Fibroblast of lung (primary cell): ENCODE measurements around the gene MYO3B. TPM values are rescaled to one million over a fixed set of nuclear protein-coding genes. Genes with fewer than 3 reads are reported as not detected.

Experiments used
- DNase-seq, 2 donors: peaks; one replicate each; pipeline versions ENCODE4 v3.0.0 to v3.0.0-alpha.2; 2010; ENCODE audit warnings: low read depth in 2 of 2
- H2AFZ ChIP-seq: 2 replicates; pipeline ENCODE4 v1.5.1; 2012; ENCODE audit warnings: low read length, control low read depth, inconsistent platforms
- H3K27ac ChIP-seq: 2 replicates; pipeline ENCODE4 v1.5.1; 2011; ENCODE audit warnings: low read length, control low read depth; ENCODE audit not compliant: insufficient read depth
- H3K27me3 ChIP-seq: 2 replicates; pipeline ENCODE4 v1.5.1; 2011; ENCODE audit warnings: mild to moderate bottlenecking, low read length; ENCODE audit not compliant: control insufficient read depth, insufficient read depth
- H3K36me3 ChIP-seq: 2 replicates; pipeline ENCODE4 v1.5.1; 2011; ENCODE audit warnings: low read length; ENCODE audit not compliant: control insufficient read depth, insufficient read depth
- H3K4me1 ChIP-seq: 2 replicates; pipeline ENCODE4 v1.5.1; 2011; ENCODE audit warnings: low read length; ENCODE audit not compliant: control insufficient read depth, insufficient read depth; ENCODE audit errors: extremely low read depth
- H3K4me2 ChIP-seq: 2 replicates; pipeline ENCODE4 v1.5.1; 2011; ENCODE audit warnings: low read length, control low read depth; ENCODE audit not compliant: insufficient read depth; ENCODE audit errors: extremely low read depth
- H3K4me3 ChIP-seq, 4 experiments: fragments of 200-600 bp in 1 of 4; sonication (generic) in 1 of 4; replicated peaks in 1 of 4; 2 replicates each; pipeline ENCODE4 v1.5.1; 2011 to 2016; ENCODE audit warnings: low read length in 4 of 4, low read depth in 3 of 4, mild to moderate bottlenecking in 3 of 4, control low read depth in 2 of 4, inconsistent platforms in 1 of 4, mixed read lengths in 1 of 4; ENCODE audit not compliant: insufficient read depth in 1 of 4; ENCODE audit errors: control extremely low read depth in 1 of 4
- H3K79me2 ChIP-seq: 2 replicates; pipeline ENCODE4 v1.5.1; 2012; ENCODE audit warnings: mild to moderate bottlenecking, low read length, inconsistent platforms; ENCODE audit not compliant: control insufficient read depth, insufficient read depth
- H3K9ac ChIP-seq: 2 replicates; pipeline ENCODE4 v1.5.1; 2011; ENCODE audit warnings: mild to moderate bottlenecking, low read length, control low read depth; ENCODE audit not compliant: insufficient read depth
- H3K9me3 ChIP-seq: 2 replicates; pipeline ENCODE4 v1.5.1; 2012; ENCODE audit warnings: low read depth, low read length; ENCODE audit not compliant: control insufficient read depth, insufficient read depth
- H4K20me1 ChIP-seq: 2 replicates; pipeline ENCODE4 v1.5.1; 2011; ENCODE audit warnings: low read length; ENCODE audit not compliant: control insufficient read depth, insufficient read depth; ENCODE audit errors: extremely low read depth
- CTCF ChIP-seq, 2 donors: IDR thresholded peaks in 1 of 2; conservative IDR thresholded peaks in 1 of 2; 1 replicate in 1 of 2; 2 replicates in 1 of 2; pipeline ENCODE4 v1.5.1; 2011 to 2012; ENCODE audit warnings: low read length in 2 of 2, control low read depth in 1 of 2, inconsistent platforms in 1 of 2, low read depth in 1 of 2, mild to moderate bottlenecking in 1 of 2
- EZH2 ChIP-seq: IDR thresholded peaks from 2 replicates; pipeline ENCODE4 v1.5.1; 2012; ENCODE audit warnings: low read length, control low read depth, mild to moderate bottlenecking; ENCODE audit errors: missing control alignments
- polyA plus RNA-seq, 2 donors: library from polyadenylated mRNA; depleted of rRNA in 1 of 2; stranded (reverse) in 1 of 2; unstranded in 1 of 2; fragments of >200 nt; gene quantifications; 2 replicates each; pipeline ENCODE4 v1.2.1, GENCODE V29; 2011 to 2012; ENCODE audit warnings: missing spikeins in 1 of 2
- total RNA-seq: library from RNA; depleted of rRNA; stranded (reverse); fragments of >200 nt; gene quantifications from 2 replicates; pipeline ENCODE4 v1.2.1, GENCODE V29; 2014

MYO3B gene
- total and polyA plus RNA-seq, 2 donors (not counting 1 experiment from before 2014, with no cell fraction given), result 0.06 to 0.50 TPM

GRCh38 chr2:170656669-170657068, 478.7 kb downstream of the MYO3B start:
- Histone ChIP-seq H3K27me3 (no peaks in the 10 kb centered on the region), H3K4me1 (no peaks in the 10 kb centered on the region), H3K27ac (no peak overlapping the region), H4K20me1 (no peaks in the 10 kb centered on the region), H3K79me2 (no peaks in the 10 kb centered on the region), H3K4me2 (no peak overlapping the region), H3K9me3 (no peaks in the 10 kb centered on the region), H3K4me3 (no peak overlapping the region), H2AFZ (no peak overlapping the region), H3K36me3 (no peaks in the 10 kb centered on the region), H3K9ac (no peak overlapping the region)
- TF ChIP-seq CTCF (conservative IDR thresholded peaks at IDR 0.05 in 1 of 2, IDR thresholded peaks at IDR 0.05 in 1 of 2; ENCODE audit: low read depth in 1 of 2, low read length in 2 of 2) (no peak), EZH2 (no peak)
- no peak for DNase-seq

GRCh38 chr2:170660409-170660808, 482.5 kb downstream of the MYO3B start:
- no peaks in the 10 kb centered on the region for H3K36me3 ChIP-seq
- H4K20me1 ChIP-seq, result no peaks in the 10 kb centered on the region
- no peak overlapping the region for H3K9ac ChIP-seq
- TF ChIP-seq EZH2 (no peak), CTCF (conservative IDR thresholded peaks at IDR 0.05 in 1 of 2, IDR thresholded peaks at IDR 0.05 in 1 of 2; ENCODE audit: low read depth in 1 of 2, low read length in 2 of 2) (no peak)
- no peaks in the 10 kb centered on the region for H3K79me2 ChIP-seq
- no peaks in the 10 kb centered on the region for H3K27me3 ChIP-seq
- no peak overlapping the region for H3K27ac ChIP-seq
- no peak overlapping the region for H2AFZ ChIP-seq
- no peaks in the 10 kb centered on the region for H3K9me3 ChIP-seq
- H3K4me2 ChIP-seq, result no peak overlapping the region
- peak; percentile 32 to 47 for DNase-seq
- no peak overlapping the region for H3K4me3 ChIP-seq
- no peaks in the 10 kb centered on the region for H3K4me1 ChIP-seq

- Histone ChIP-seq H3K27me3 (no peaks in the 10 kb centered on the region), H3K9me3 (no peaks in the 10 kb centered on the region), H3K4me2 (no peak overlapping the region), H3K27ac (no peak overlapping the region), H4K20me1 (no peaks in the 10 kb centered on the region), H3K4me1 (no peaks in the 10 kb centered on the region), H2AFZ (no peak overlapping the region), H3K4me3 (no peak overlapping the region), H3K79me2 (no peaks in the 10 kb centered on the region), H3K36me3 (no peaks in the 10 kb centered on the region), H3K9ac (no peak overlapping the region)
- no peak for TF ChIP-seq EZH2
- TF ChIP-seq CTCF (conservative IDR thresholded peaks at IDR 0.05 in 1 of 2, IDR thresholded peaks at IDR 0.05 in 1 of 2; ENCODE audit: low read depth in 1 of 2, low read length in 2 of 2), result no peak
- no peak for DNase-seq
These were observed 487.8 kb downstream of the MYO3B start for GRCh38 chr2:170665743-170666142.
